HG03039 (cell line): ENCODE measurements around the gene MINDY4.
"Not testable (repeated sequence)": the region's sequence is repeated elsewhere in the genome, so short reads cannot be mapped to it uniquely, and the experiment has no call there.

Experiments used
- ATAC-seq: cut with Tn5 transposase; IDR thresholded peaks from one replicate; pipeline ENCODE4 v1.9.1; 2021; ENCODE audit warnings: mild to moderate bottlenecking, moderate library complexity; ENCODE audit not compliant: unreplicated experiment

MINDY4 gene

GRCh38 chr7:30800785-30801252 is 29.6 kb downstream of the MINDY4 start:
- ATAC-seq = no peak

- ATAC-seq = no peak
Observed at GRCh38 chr7:30802812-30803211, 31.6 kb downstream of the MINDY4 start.

- ATAC-seq = no peak
Observed at GRCh38 chr7:30804078-30804661, 33.0 kb downstream of the MINDY4 start.

GRCh38 chr7:30805081-30805691 is 34.0 kb downstream of the MINDY4 start:
- ATAC-seq = no peak

- no peak for ATAC-seq
Observed at GRCh38 chr7:30805931-30806330, 34.7 kb downstream of the MINDY4 start.

GRCh38 chr7:30807477-30807876 is 36.3 kb downstream of the MINDY4 start:
- not testable (repeated sequence) for ATAC-seq

GRCh38 chr7:30807941-30808340 is 36.7 kb downstream of the MINDY4 start:
- not testable (repeated sequence) for ATAC-seq

- no peak for ATAC-seq
Observed at GRCh38 chr7:30810986-30811385, 39.8 kb downstream of the MINDY4 start.

GRCh38 chr7:30812676-30813075 is 41.5 kb downstream of the MINDY4 start:
- ATAC-seq = no peak

- no peak for ATAC-seq
Observed at GRCh38 chr7:30813466-30813865, 42.2 kb downstream of the MINDY4 start.

- ATAC-seq = no peak
Observed at GRCh38 chr7:30814700-30815387, 43.6 kb downstream of the MINDY4 start.

GRCh38 chr7:30815388-30815854 is 44.2 kb downstream of the MINDY4 start:
- ATAC-seq = no peak

- no peak for ATAC-seq
Observed at GRCh38 chr7:30815951-30816644, 44.9 kb downstream of the MINDY4 start.

- ATAC-seq = no peak
Observed at GRCh38 chr7:30816645-30817370, 45.6 kb downstream of the MINDY4 start.

- ATAC-seq = no peak
Observed at GRCh38 chr7:30817371-30817767, 46.2 kb downstream of the MINDY4 start.

- no peak for ATAC-seq
Observed at GRCh38 chr7:30824821-30825720, 53.9 kb downstream of the MINDY4 start.

- no peak for ATAC-seq
Observed at GRCh38 chr7:30826181-30826580, 55.0 kb downstream of the MINDY4 start.

GRCh38 chr7:30828591-30828990 is 57.4 kb downstream of the MINDY4 start:
- no peak for ATAC-seq

- ATAC-seq = no peak
Observed at GRCh38 chr7:30829471-30829870, 58.3 kb downstream of the MINDY4 start.

GRCh38 chr7:30831227-30831626 is 60.0 kb downstream of the MINDY4 start:
- ATAC-seq = no peak
